22Rv1 (cell line): ENCODE results near the gene PARP11.

ENCODE experiments used
- CTCF ChIP-seq: fragments of 450-650 bp; IDR thresholded peaks from 2 replicates; pipeline ENCODE4 v1.5.1; 2017; ENCODE audit warnings: mild to moderate bottlenecking
- ZFX ChIP-seq: fragments of 450-650 bp; IDR thresholded peaks from 2 replicates; pipeline ENCODE4 v1.6.1; 2017; ENCODE audit warnings: antibody characterized with exemption, borderline replicate concordance

- TF ChIP-seq CTCF: no peak
- no peak for TF ChIP-seq ZFX
Observed at GRCh38 chr12:3897371-3897971, 24.3 kb upstream of the PARP11 start.
